Epithelial cell of proximal tubule (primary cell): Measurements from ENCODE around the gene LCP1. TPM values are rescaled to one million over a fixed set of nuclear protein-coding genes. Genes with fewer than 3 reads are reported as not detected.

Experiments
- DNase-seq: peaks from one replicate; pipeline ENCODE4 v3.0.0-alpha.2; 2011; ENCODE audit warnings: low read depth
- H3K4me3 ChIP-seq: 2 replicates; pipeline ENCODE4 v1.5.1; 2011; ENCODE audit warnings: low read depth, mild to moderate bottlenecking, low read length
- CTCF ChIP-seq: conservative IDR thresholded peaks from 2 replicates; pipeline ENCODE4 v1.5.1; 2012; ENCODE audit warnings: low read depth, mild to moderate bottlenecking, low read length
- total RNA-seq: library from RNA; depleted of rRNA; stranded (reverse); fragments of >200 nt; gene quantifications from 2 replicates; pipeline ENCODE4 v1.2.3, GENCODE V29; 2015

LCP1 gene
- total RNA-seq, 1 donor from 2014 or later: 7.0 TPM

DNA sequence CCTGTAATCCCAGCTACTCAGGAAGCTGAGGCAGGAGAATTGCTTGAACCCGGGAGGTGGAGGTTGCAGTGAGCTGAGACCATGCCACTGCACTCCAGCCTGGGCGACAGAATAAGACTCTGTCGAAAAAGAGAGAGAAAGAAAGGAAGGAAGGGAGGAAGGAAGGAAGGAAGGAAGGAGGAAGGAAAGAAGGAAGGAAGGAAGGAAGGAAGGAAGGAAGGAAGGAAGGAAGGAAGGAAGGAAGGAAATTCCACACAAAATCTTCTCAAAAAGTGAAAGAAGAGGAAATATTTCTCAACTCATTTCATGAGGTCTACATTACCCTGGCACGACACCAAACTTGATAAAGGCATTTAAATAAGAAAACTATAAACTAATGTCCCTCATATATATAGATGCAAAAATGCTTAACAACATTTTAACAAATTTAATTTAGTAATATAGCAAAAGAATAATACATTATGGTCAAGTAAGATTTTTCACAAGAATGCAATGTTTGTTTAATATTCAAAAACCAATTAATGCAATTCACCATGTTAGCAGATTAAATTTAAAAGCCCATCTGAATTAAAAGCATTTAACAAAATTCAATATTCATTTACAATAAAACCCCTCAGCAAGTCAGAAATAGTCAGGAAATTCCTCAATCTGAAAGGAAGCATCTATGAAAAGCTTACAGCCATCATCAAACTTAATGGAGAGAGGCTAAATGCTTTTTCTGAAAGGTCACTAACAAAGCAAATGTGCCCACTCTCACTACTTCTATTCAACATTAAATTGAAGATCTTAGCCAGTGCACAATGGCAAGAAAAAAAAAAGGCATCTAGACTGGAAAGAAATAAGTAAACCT, 65.1 kb downstream of the LCP1 start:
- TF ChIP-seq CTCF: no peak
- DNase-seq: no peak
- no peak overlapping the region for H3K4me3 ChIP-seq

DNA sequence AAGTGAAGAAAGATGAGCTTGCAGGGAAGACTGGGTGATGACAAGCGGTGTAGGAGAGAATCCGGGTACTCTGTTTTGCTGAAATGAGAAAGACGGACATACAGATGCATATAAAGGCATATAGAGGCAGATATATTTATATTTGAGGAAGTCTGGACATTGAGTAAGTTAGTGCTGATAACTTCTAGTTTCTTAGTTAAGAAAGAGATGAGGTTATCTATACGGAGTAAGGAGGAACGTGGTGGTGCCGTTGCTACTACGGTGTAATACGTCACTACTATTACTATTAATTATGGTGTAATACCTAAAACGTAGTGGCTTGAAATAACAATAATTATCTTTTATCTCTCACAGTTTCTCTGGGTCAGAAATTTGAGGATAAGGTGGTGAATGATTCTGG, 67.4 kb downstream of the LCP1 start:
- no peak for DNase-seq
- no peak for TF ChIP-seq CTCF
- no peak overlapping the region for H3K4me3 ChIP-seq

GRCh38 chr13:46113596-46113995, 68.4 kb downstream of the LCP1 start:
- no peak for TF ChIP-seq CTCF
- no peak for DNase-seq
- no peak overlapping the region for H3K4me3 ChIP-seq

GRCh38 chr13:46111151-46111550, 70.8 kb downstream of the LCP1 start:
- DNase-seq: no peak
- H3K4me3 ChIP-seq: no peak overlapping the region
- TF ChIP-seq CTCF: no peak

DNA sequence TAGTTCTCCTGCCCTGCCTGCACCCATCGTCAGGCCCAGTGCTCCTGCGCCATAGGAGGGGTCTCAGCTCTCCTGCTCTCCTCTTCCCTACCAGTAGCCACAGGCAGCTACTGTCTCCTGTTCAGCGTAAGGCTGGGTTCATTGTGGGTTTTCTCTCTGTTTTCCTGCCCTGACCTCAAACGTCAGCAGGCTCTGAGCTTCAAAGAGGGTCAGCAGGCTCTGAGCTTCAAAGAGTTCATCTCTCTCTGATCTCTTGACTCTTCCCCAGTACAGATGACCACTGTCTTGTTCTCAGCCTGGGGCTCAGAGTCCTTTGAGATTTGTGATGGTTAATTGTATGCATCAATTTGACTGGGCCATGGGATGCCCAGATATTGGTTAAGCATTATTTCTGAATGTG, 72.5 kb downstream of the LCP1 start:
- no peak for DNase-seq
- H3K4me3 ChIP-seq: no peak overlapping the region
- no peak for TF ChIP-seq CTCF

GRCh38 chr13:46106839-46107371, 75.1 kb downstream of the LCP1 start:
- no peak overlapping the region for H3K4me3 ChIP-seq
- TF ChIP-seq CTCF: no peak
- DNase-seq: no peak

- TF ChIP-seq CTCF: no peak
- H3K4me3 ChIP-seq: no peak within 1 kb of the TSS
- no peak for DNase-seq
Measured at GRCh38 chr13:46104868-46105267, 77.1 kb downstream of the LCP1 start, which contains the start of gene CPB2. CPB2 (minus strand) TSS chr13:46105033; CDS start chr13:46105009, 24 bp downstream.
